K562 (cell line): Measurements from ENCODE around the gene CCDC27. TPM values are rescaled to one million over a fixed set of nuclear protein-coding genes. Genes with fewer than 3 reads are reported as not detected.
A peak's percentile ranks its signal among the peaks of the same experiment; 100 is the strongest.

Source experiments
- ATAC-seq: fragments of 200-7000 bp; cut with Tn5 transposase; 3 replicates; pipeline ENCODE4 v1.9.1; 2020; ENCODE audit warnings: moderate library complexity
- BruUV-seq: library from RNA; stranded (reverse); fragments of 400-500 nt; replicated peaks from 2 replicates; lab custom pipeline; 2021; lab: Mats Ljungman, UMichigan
- CTCF ChIA-PET: fragments of 300-600 bp; formaldehyde crosslinking; extraction: SDS; loops from one replicate; lab custom pipeline; 2021; ENCODE audit warnings: low intra/inter-chr PET ratio; lab: Yijun Ruan, JAX
- POLR2A ChIA-PET: fragments of 300-600, 350-650 bp; sonication (Branson Sonifier 250); formaldehyde crosslinking; extraction: SDS; loops from one replicate; lab custom pipeline; 2021; ENCODE audit warnings: antibody characterized with exemption, inconsistent platforms; lab: Yijun Ruan, JAX
- DNase-seq, 4 experiments: peaks; one replicate each; pipeline versions ENCODE4 v3.0.0 to v3.0.0-alpha.2; 2011 to 2018; ENCODE audit warnings: low spot score in 3 of 4, mixed read lengths in 3 of 4; ENCODE audit errors: extremely low read depth in 1 of 4
- FAIRE-seq: peaks from 2 replicates; lab custom pipeline; 2011; peaks lifted over from hg19 to GRCh38; lab: Jason Lieb, UNC
- H2AFZ ChIP-seq: 2 replicates; pipeline ENCODE4 v1.6.0; 2011; ENCODE audit warnings: low read depth, low read length, control low read depth, inconsistent platforms
- H3K27ac ChIP-seq: fragments of 200-600 bp; 3 replicates; pipeline ENCODE4 v1.8.0; 2011; ENCODE audit warnings: low read depth, mild to moderate bottlenecking, control low read depth, inconsistent platforms, low read length, moderate library complexity, mixed read lengths; ENCODE audit errors: extremely low read depth
- H3K27me3 ChIP-seq, 2 experiments: fragments of 300-600 bp in 1 of 2; 2 replicates in 1 of 2; 3 replicates in 1 of 2; pipeline versions ENCODE4 v1.6.0 to v1.8.0; 2011; ENCODE audit warnings: inconsistent platforms in 2 of 2, low read length in 2 of 2, mild to moderate bottlenecking in 1 of 2, mixed read lengths in 1 of 2, moderate library complexity in 1 of 2; ENCODE audit not compliant: control insufficient read depth in 2 of 2, insufficient read depth in 2 of 2
- H3K36me3 ChIP-seq: fragments of 300-600 bp; 3 replicates; pipeline ENCODE4 v1.8.0; 2011; ENCODE audit warnings: mild to moderate bottlenecking, low read length, inconsistent platforms; ENCODE audit not compliant: control insufficient read depth, insufficient read depth
- H3K4me1 ChIP-seq, 2 experiments: fragments of 200-600 bp in 1 of 2; replicated peaks in 1 of 2; 2 replicates in 1 of 2; 3 replicates in 1 of 2; pipeline versions ENCODE4 v1.5.1 to v1.8.0; 2011; ENCODE audit warnings: inconsistent platforms in 2 of 2, low read length in 2 of 2, mild to moderate bottlenecking in 1 of 2, mixed read lengths in 1 of 2, moderate library complexity in 1 of 2; ENCODE audit not compliant: control insufficient read depth in 2 of 2, insufficient read depth in 2 of 2
- H3K4me2 ChIP-seq: 2 replicates; pipeline ENCODE4 v1.6.1; 2011; ENCODE audit warnings: low read length, control low read depth, inconsistent platforms, mixed read lengths; ENCODE audit not compliant: insufficient read depth
- H3K4me3 ChIP-seq: fragments of 200-600 bp; sonication (generic), shearing (Covaris generic); 2 replicates; pipeline ENCODE4 v1.5.1; 2016; ENCODE audit warnings: control low read depth, inconsistent platforms
- H3K79me2 ChIP-seq: fragments of 200-600 bp; 3 replicates; pipeline ENCODE4 v1.8.0; 2011; ENCODE audit warnings: low read length, inconsistent platforms; ENCODE audit not compliant: control insufficient read depth, insufficient read depth
- H3K9ac ChIP-seq, 2 experiments: 2 replicates each; pipeline versions ENCODE4 v1.6.0 to v1.6.1; 2011; ENCODE audit warnings: low read depth in 2 of 2, low read length in 2 of 2, control low read depth in 1 of 2, inconsistent platforms in 1 of 2, mild to moderate bottlenecking in 1 of 2, mixed read lengths in 1 of 2; ENCODE audit not compliant: insufficient read depth in 1 of 2
- H3K9me1 ChIP-seq: one replicate; pipeline ENCODE4 v1.6.0; 2011; ENCODE audit warnings: inconsistent platforms, mild to moderate bottlenecking, low read length, moderate library complexity; ENCODE audit not compliant: control insufficient read depth, insufficient read depth
- H3K9me3 ChIP-seq: replicated peaks from 2 replicates; pipeline ENCODE4 v1.5.1; 2011; ENCODE audit warnings: low read depth, low read length, inconsistent platforms; ENCODE audit not compliant: control insufficient read depth, insufficient read depth
- H4K20me1 ChIP-seq: replicated peaks from 2 replicates; pipeline ENCODE4 v1.6.1; 2011; ENCODE audit warnings: low read length, inconsistent platforms, mixed read lengths; ENCODE audit not compliant: control insufficient read depth, insufficient read depth
- ATF3 ChIP-seq, 2 experiments: fragments of 450-650 bp in 1 of 2; sonication (generic) in 1 of 2; formaldehyde crosslinking in 1 of 2; IDR thresholded peaks in 1 of 2; conservative IDR thresholded peaks in 1 of 2; 2 replicates each; pipeline versions ENCODE4 v1.6.1 to v1.8.1; 2016 to 2023; ENCODE audit warnings: mild to moderate bottlenecking in 2 of 2, moderate library complexity in 2 of 2, inconsistent platforms in 1 of 2, missing genetic modification reagents in 1 of 2
- FOXJ2 ChIP-seq: fragments of 200-800 bp; sonication (Bioruptor generic); IDR thresholded peaks from 2 replicates; pipeline ENCODE4 v1.6.1; 2016; ENCODE audit warnings: missing genetic modification characterization, missing compliant biosample characterization
- MAZ ChIP-seq, 2 experiments: fragments of 450-650 bp in 1 of 2; sonication (generic) in 1 of 2; formaldehyde crosslinking; IDR thresholded peaks in 1 of 2; conservative IDR thresholded peaks in 1 of 2; 2 replicates each; pipeline versions ENCODE4 v1.4.0 to v1.5.0; 2020; ENCODE audit warnings: mild to moderate bottlenecking in 1 of 2, missing genetic modification reagents in 1 of 2
- MITF ChIP-seq: IDR thresholded peaks from 2 replicates; pipeline ENCODE4 v1.6.1; 2014; ENCODE audit warnings: antibody characterized with exemption
- RNF2 ChIP-seq: sonication (generic); IDR thresholded peaks from 2 replicates; pipeline ENCODE4 v1.6.1; 2016
- ZBTB26 ChIP-seq: fragments of 450-650 bp; formaldehyde crosslinking; IDR thresholded peaks from 2 replicates; pipeline ENCODE4 v1.4.0; 2022; ENCODE audit warnings: missing genetic modification characterization
- ZBTB49 ChIP-seq: sonication (generic); formaldehyde crosslinking; IDR thresholded peaks from 2 replicates; pipeline ENCODE4 v1.8.0; 2022; ENCODE audit warnings: missing genetic modification reagents, mild to moderate bottlenecking, borderline replicate concordance
- ZNF12 ChIP-seq: sonication (generic); formaldehyde crosslinking; IDR thresholded peaks from 2 replicates; pipeline ENCODE4 v1.4.0; 2020; ENCODE audit warnings: mild to moderate bottlenecking, missing genetic modification reagents
- ZNF583 ChIP-seq: fragments of 250-450 bp; sonication (Bioruptor Pico); IDR thresholded peaks from 2 replicates; pipeline ENCODE4 v1.4.0; 2020
- ZNF592 ChIP-seq: fragments of 450-650 bp; IDR thresholded peaks from 2 replicates; pipeline ENCODE4 v1.6.1; 2017; ENCODE audit warnings: antibody characterized with exemption, mild to moderate bottlenecking
- WGBS: fragments of 100-300 bp; shearing (Covaris generic); methylation state at CpG from one replicate; pipeline ENCODE4 v1.1.6; 2016; ENCODE audit warnings: low coverage, mixed read lengths; ENCODE audit not compliant: insufficient coverage; ENCODE audit errors: missing lambda C conversion rate; 5-methylcytosine and 5-hydroxymethylcytosine counted together
- in situ Hi-C: fragments of 300-500 bp; cut with MboI; formaldehyde crosslinking; loops from 4 replicates; pipeline ENCODE4 v1.15.0; 2018; ENCODE audit warnings: inconsistent platforms, mixed read lengths
- intact Hi-C: fragments of 100-400 bp; cut with micrococcal nuclease; formaldehyde crosslinking; loops from 2 replicates; pipeline ENCODE4 v1.14.2; 2022
- polyA plus RNA-seq, 8 experiments: library from polyadenylated mRNA; depleted of rRNA in 4 of 8; stranded (reverse) in 5 of 8; unstranded in 3 of 8; fragments of >200 nt; fragmentation: Nextera tagmentation in 2 of 8; fragmentation: Illumina TruSeq in 1 of 8; extraction: Ambion mirVana in 2 of 8; extraction: Trizol in 1 of 8; gene quantifications; 2 replicates each; pipeline versions ENCODE4 v1.2.1 to v1.2.3, GENCODE V29; 2011 to 2014; ENCODE audit warnings: inconsistent platforms in 1 of 8, missing spikeins in 1 of 8
- total RNA-seq, 7 experiments: library from RNA; depleted of rRNA in 6 of 7; stranded (reverse); fragments of >200 nt in 6 of 7; fragmentation: Illumina TruSeq in 2 of 7; extraction: Trizol in 2 of 7; gene quantifications; 2 replicates each; pipeline versions ENCODE4 v1.2.1 to v1.2.3, GENCODE V29; 2011 to 2021; ENCODE audit warnings: low replicate concordance in 1 of 7

Gene CCDC27
- total and polyA plus RNA-seq, 9 of the 15 experiments (the other 6 are each of a cell fraction or from before 2014, with no cell fraction given): 0.01 to 0.04 TPM; not detected in 7

- H3K9me1 ChIP-seq: peaks cover 3% of the 10 kb centered on the region
- WGBS: 81% methylated on average over 31 of the region's 37 CpGs
- H3K36me3 ChIP-seq: peaks cover 21% of the 10 kb centered on the region; the same call in 1 of the 3 replicates
- POLR2A ChIA-PET: interaction anchor here (0.6 to 1.5 kb wide), 2 partner anchors 18 to 44 kb away, joined by 3 read pairs; no protein-coding TSS in a partner anchor
- peaks cover 11 to 34% of the 10 kb centered on the region in 2 experiments; a peak in 4 of 5 replicates for H3K27me3 ChIP-seq
- CTCF ChIA-PET: no interaction called here
- BruUV-seq: no TSS peak
- intact Hi-C loops (no loop called here), in situ Hi-C loops (no loop called here)
- H2AFZ ChIP-seq: no peak overlapping the region
- ATAC-seq (no peak), DNase-seq (no peak), FAIRE-seq (no peak)
- no peak overlapping the region for H3K9ac ChIP-seq
- no peaks in the 10 kb centered on the region for H3K79me2 ChIP-seq
- 0 out of 2 replicates have a peak, but pooled peaks cover 4% of the 10 kb centered on the region for H4K20me1 ChIP-seq
- H3K4me3 ChIP-seq: no peak overlapping the region
- no peak overlapping the region for H3K27ac ChIP-seq
- H3K9me3 ChIP-seq: no peaks in the 10 kb centered on the region
- H3K4me1 ChIP-seq: peaks cover 0 to 59% of the 10 kb centered on the region in 2 experiments; a peak in 2 of 5 replicates
- no peak overlapping the region for H3K4me2 ChIP-seq
- TF ChIP-seq ZBTB49 (no peak), FOXJ2 (tag) (no peak), MITF (no peak), ATF3 (IDR thresholded peaks at IDR 0.05) (peak; percentile 25; the same call in 1 of the 2 replicates), ATF3 (CRISPR knock-in tag; conservative IDR thresholded peaks at IDR 0.05) (no peak), ZNF592 (no peak), RNF2 (no peak), ZBTB26 (CRISPR knock-in tag) (no peak), MAZ (CRISPR knock-in tag; conservative IDR thresholded peaks at IDR 0.05 in 1 of 2, IDR thresholded peaks at IDR 0.05 in 1 of 2) (no peak), ZNF583 (CRISPR knock-in tag) (no peak), ZNF12 (CRISPR knock-in tag) (no peak)
Measured at GRCh38 chr1:3732434-3733093, 19.7 kb upstream of the CCDC27 start.
